HEK293 (cell line): ENCODE results near the gene TBL1X.

Experiments
- CTCF ChIP-seq: fragments of 450-650 bp; formaldehyde crosslinking; IDR thresholded peaks from 2 replicates; pipeline ENCODE4 v1.5.1; 2016; ENCODE audit warnings: missing biosample characterization, missing genetic modification characterization
- PATZ1 ChIP-seq: fragments of 450-650 bp; formaldehyde crosslinking; IDR thresholded peaks from 2 replicates; pipeline ENCODE4 v1.5.1; 2016; ENCODE audit warnings: missing biosample characterization, missing genetic modification characterization
- TCF7L2 ChIP-seq: IDR thresholded peaks from 2 replicates; pipeline ENCODE4 v1.6.1; 2011; ENCODE audit warnings: low read depth, mild to moderate bottlenecking, inconsistent platforms, low read length, moderate library complexity, borderline replicate concordance
- YY1 ChIP-seq: fragments of 450-650 bp; formaldehyde crosslinking; IDR thresholded peaks from 2 replicates; pipeline ENCODE4 v1.5.1; 2018; ENCODE audit warnings: missing biosample characterization, missing genetic modification characterization
- ZBTB49 ChIP-seq: fragments of 450-650 bp; formaldehyde crosslinking; IDR thresholded peaks from 2 replicates; pipeline ENCODE4 v1.5.1; 2016; ENCODE audit warnings: missing biosample characterization, missing genetic modification characterization, low read depth
- ZNF23 ChIP-seq: fragments of 450-650 bp; formaldehyde crosslinking; IDR thresholded peaks from 2 replicates; pipeline ENCODE4 v1.5.1; 2016; ENCODE audit warnings: missing biosample characterization, missing genetic modification characterization, borderline replicate concordance
- ZNF830 ChIP-seq: fragments of 450-650 bp; IDR thresholded peaks from 2 replicates; pipeline ENCODE4 v1.5.0; 2018; ENCODE audit warnings: missing biosample characterization, missing genetic modification characterization, low read depth, mild to moderate bottlenecking, moderate library complexity
- TF ChIP-seq, protein P1 (sequence below): fragments of 450-650 bp; formaldehyde crosslinking; IDR thresholded peaks from 2 replicates; pipeline ENCODE4 v1.5.1; 2016; ENCODE audit warnings: missing biosample characterization, missing genetic modification characterization

DNA sequence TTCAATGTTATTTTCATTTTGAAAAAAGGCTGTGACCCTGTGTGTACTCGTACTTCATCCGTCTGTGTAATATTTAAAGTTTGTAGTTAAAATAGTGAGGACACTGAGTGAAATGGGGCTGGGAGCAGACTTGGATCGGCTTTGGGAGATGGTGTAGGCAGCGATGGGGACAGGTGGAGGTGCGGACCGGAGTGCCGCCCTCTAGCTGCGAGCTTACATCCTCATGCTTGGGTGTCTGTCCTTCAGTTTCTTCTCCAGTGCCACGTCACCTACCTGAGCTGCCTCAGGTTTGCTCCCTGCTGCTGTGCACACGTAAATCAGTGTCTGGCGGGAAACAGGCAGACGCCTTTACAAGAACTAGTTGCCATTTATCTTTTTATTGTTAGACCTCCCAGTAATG lies 154.7 kb downstream of the TBL1X start:
- TF ChIP-seq CTCF = no peak
- TF ChIP-seq YY1 (tag by site-specific recombination) = no peak
- no peak for TF ChIP-seq ZNF830
- no peak for TF ChIP-seq PATZ1 (tag by site-specific recombination)
- no peak for TF ChIP-seq TCF7L2
- TF ChIP-seq, protein P1, sequence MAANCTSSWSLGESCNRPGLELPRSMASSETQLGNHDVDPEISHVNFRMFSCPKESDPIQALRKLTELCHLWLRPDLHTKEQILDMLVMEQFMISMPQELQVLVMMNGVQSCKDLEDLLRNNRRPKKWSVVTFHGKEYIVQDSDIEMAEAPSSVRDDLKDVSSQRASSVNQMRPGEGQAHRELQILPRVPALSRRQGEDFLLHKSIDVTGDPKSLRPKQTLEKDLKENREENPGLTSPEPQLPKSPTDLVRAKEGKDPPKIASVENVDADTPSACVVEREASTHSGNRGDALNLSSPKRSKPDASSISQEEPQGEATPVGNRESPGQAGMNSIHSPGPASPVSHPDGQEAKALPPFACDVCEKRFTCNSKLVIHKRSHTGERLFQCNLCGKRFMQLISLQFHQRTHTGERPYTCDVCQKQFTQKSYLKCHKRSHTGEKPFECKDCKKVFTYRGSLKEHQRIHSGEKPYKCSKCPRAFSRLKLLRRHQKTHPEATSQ (tag by site-specific recombination) = no peak
- TF ChIP-seq ZBTB49 (tag by site-specific recombination) = no peak
- no peak for TF ChIP-seq ZNF23 (tag by site-specific recombination)
